Adrenal gland (tissue), 12 donors: ENCODE data around the gene DPP6. TPM values are rescaled to one million over a fixed set of nuclear protein-coding genes. Genes with fewer than 3 reads are reported as not detected.
A peak's percentile ranks its signal among the peaks of the same experiment; 100 is the strongest.

Experiments
- DNase-seq, 7 donors: peaks; one replicate each; pipeline ENCODE4 v3.0.0-alpha.2; 2019 to 2020
- H3K27ac ChIP-seq, 5 donors: fragments of 200-600 bp; sonication (generic) in 4 of 5; 1 replicate in 3 of 5; 2 replicates in 2 of 5; pipeline versions ENCODE4 v1.5.1 to v1.8.0; 2016 to 2020; ENCODE audit warnings: mild to moderate bottlenecking in 1 of 5
- H3K27me3 ChIP-seq: fragments of 200-600 bp; 2 replicates; pipeline ENCODE4 v1.8.0; 2021
- H3K36me3 ChIP-seq, 2 donors: fragments of 200-600 bp; replicated peaks in 1 of 2; 1 replicate in 1 of 2; 2 replicates in 1 of 2; pipeline versions ENCODE4 v1.5.1 to v1.8.0; 2018 to 2022
- H3K4me1 ChIP-seq, 2 donors: fragments of 200-600 bp; replicated peaks in 1 of 2; 1 replicate in 1 of 2; 2 replicates in 1 of 2; pipeline versions ENCODE4 v1.5.1 to v1.8.0; 2018 to 2021
- H3K4me3 ChIP-seq, 4 donors: fragments of 200-600 bp; sonication (generic) in 3 of 4; one replicate each; pipeline ENCODE4 v1.5.1; 2016 to 2018
- H3K9me3 ChIP-seq, 3 donors: fragments of 200-600 bp; sonication (generic) in 1 of 3; replicated peaks in 1 of 3; 1 replicate in 2 of 3; 2 replicates in 1 of 3; pipeline versions ENCODE4 v1.5.1 to v1.8.0; 2016 to 2021
- CTCF ChIP-seq, 6 experiments: fragments of 450-650 bp in 4 of 6; fragments of 200-600 bp in 2 of 6; sonication (generic) in 1 of 6; IDR thresholded peaks; 1 replicate in 5 of 6; 2 replicates in 1 of 6; pipeline versions ENCODE4 v1.5.1 to v1.8.0; 2016 to 2021; ENCODE audit warnings: antibody characterized with exemption in 6 of 6, mild to moderate bottlenecking in 2 of 6, moderate library complexity in 1 of 6
- POLR2A ChIP-seq, 2 donors: fragments of 450-650 bp; IDR thresholded peaks; one replicate each; pipeline ENCODE4 v1.6.1; 2017; ENCODE audit warnings: antibody characterized with exemption in 2 of 2, mild to moderate bottlenecking in 2 of 2, moderate library complexity in 1 of 2
- WGBS, 4 donors: extraction: QIAGEN DNeasy Blood & Tissue Kit in 2 of 4; methylation state at CpG; one replicate each; pipeline versions ENCODE4 v1.1.5 to v1.1.7; 2013 to 2017; 5-methylcytosine and 5-hydroxymethylcytosine counted together
- intact Hi-C, 2 donors: fragments of 100-400 bp; cut with DNase I; formaldehyde crosslinking; loops; one replicate each; pipeline versions ENCODE4 v1.14.1 to v1.15.0; 2022 to 2023
- polyA plus RNA-seq, 3 donors: library from polyadenylated mRNA; stranded (reverse); fragments of 200-250 nt in 2 of 3; fragments of 350-450 nt in 1 of 3; fragmentation: Illumina TruSeq in 1 of 3; extraction: RNeasy Lipid Tissue Mini Kit (QIAGEN cat#74804) in 1 of 3; gene quantifications; one replicate each; pipeline ENCODE4 v1.2.3, GENCODE V29; 2013 to 2014
- total RNA-seq, 9 donors: library from RNA; depleted of rRNA in 4 of 9; stranded (reverse); fragments of >200 nt in 4 of 9; fragments of 120-200 nt in 1 of 9; fragmentation: NEBNext Ultra II Directional in 1 of 9; extraction: Animal tissue kit (Norgen Biotek cat#: 25700) in 1 of 9; gene quantifications; one replicate each; pipeline versions ENCODE4 v1.1.0 to v1.2.4, GENCODE V29; 2013 to 2023
- donor health status: healthy with polysubstance abuse.
- donor health status: Bipolar disorder and iron deficiency.
- donor health status: DM: yes; HTN: yes; CAD: no.
- donor health status: DM: no; HTN: no; CAD: no.
- donor health status: DM: no; HTN: no; CAD: no.
- donor health status: DM: yes; HTN: yes; CAD: no.

Gene DPP6
- total and polyA plus RNA-seq, 12 donors, result 0.39 to 13.1 (median 5.1) TPM

DNA sequence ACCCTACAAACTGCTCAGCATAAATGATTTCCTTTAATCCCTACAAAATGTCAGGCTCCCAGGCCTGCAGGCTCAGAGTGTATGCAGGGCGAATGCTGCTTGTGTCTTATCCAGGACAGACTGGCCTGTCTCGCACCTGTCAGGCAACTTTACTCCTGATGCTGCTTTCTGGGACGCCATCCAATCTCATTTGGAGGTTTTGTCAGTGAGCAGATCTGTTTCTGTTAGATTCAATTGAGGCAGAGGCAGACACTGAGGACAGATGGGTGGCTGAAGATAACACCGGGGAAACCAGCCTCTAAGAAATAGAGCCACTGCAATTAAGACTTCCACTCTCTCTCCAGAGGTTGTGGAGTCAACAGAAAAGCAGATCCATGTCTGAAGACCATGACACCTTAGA lies 115.6 kb downstream of the DPP6 start:
- Histone ChIP-seq H3K4me3 (no peak overlapping the region), H3K9me3 (no peaks in the 10 kb centered on the region), H3K27ac (no peak overlapping the region), H3K4me1 (no peaks in the 10 kb centered on the region), H3K27me3 (no peaks in the 10 kb centered on the region), H3K36me3 (no peaks in the 10 kb centered on the region)
- intact Hi-C loops, result no loop called here
- TF ChIP-seq CTCF (IDR thresholded peaks at IDR 0.05) (no peak), POLR2A (IDR thresholded peaks at IDR 0.05) (no peak)
- peak in 1 of 7 donors; percentile 74 for DNase-seq
- 55 to 72% (median 67%) methylated on average over 4 of the region's 4 CpGs for WGBS, 4 donors

GRCh38 chr7:154171422-154171821 lies 119.2 kb downstream of the DPP6 start:
- no peaks in the 10 kb centered on the region for H3K36me3 ChIP-seq
- intact Hi-C loops, result no loop called here
- no peaks in the 10 kb centered on the region for H3K9me3 ChIP-seq
- TF ChIP-seq POLR2A (IDR thresholded peaks at IDR 0.05), result no peak
- H3K27ac ChIP-seq, result no peak overlapping the region
- no peaks in the 10 kb centered on the region for H3K27me3 ChIP-seq
- DNase-seq, result no peak
- H3K4me3 ChIP-seq, result no peak overlapping the region
- no peaks in the 10 kb centered on the region for H3K4me1 ChIP-seq
- WGBS, 4 donors, result 4 to 27% (median 11%) methylated on average over 1 of the region's 1 CpG

- Histone ChIP-seq H3K27me3 (no peaks in the 10 kb centered on the region), H3K9me3 (no peaks in the 10 kb centered on the region), H3K36me3 (no peaks in the 10 kb centered on the region), H3K4me1 (no peaks in the 10 kb centered on the region), H3K4me3 (no peak overlapping the region), H3K27ac (no peak overlapping the region)
- intact Hi-C loops, result no loop called here
- no peak for TF ChIP-seq POLR2A (IDR thresholded peaks at IDR 0.05)
- WGBS, 4 donors, result 62 to 70% (median 66%) methylated on average over 3 of the region's 3 CpGs
- no peak for DNase-seq
These were observed 120.0 kb downstream of the DPP6 start for GRCh38 chr7:154172236-154172635.

DNA sequence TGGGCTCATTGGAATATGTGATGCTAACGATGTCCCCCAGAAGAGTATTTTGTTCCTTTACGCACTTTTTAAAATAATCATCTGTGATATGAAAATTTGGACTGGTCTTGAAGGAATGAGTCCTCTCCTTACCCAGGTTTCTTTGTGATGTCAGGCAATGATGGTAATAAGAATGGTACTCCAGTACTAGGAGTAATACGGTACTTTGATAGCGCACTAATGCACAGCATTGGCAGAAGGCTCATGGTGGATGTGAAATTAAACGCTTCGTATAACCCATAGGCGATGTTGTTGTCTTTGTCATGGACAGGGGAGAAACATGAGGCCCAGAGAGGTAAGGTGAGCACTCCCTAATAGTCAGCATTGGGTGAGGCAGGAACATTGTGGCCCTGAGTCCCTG lies 125.4 kb downstream of the DPP6 start:
- 84 to 86% (median 84%) methylated on average over 7 of the region's 7 CpGs for WGBS, 4 donors
- Histone ChIP-seq H3K27me3 (no peaks in the 10 kb centered on the region), H3K4me3 (no peak overlapping the region), H3K36me3 (no peaks in the 10 kb centered on the region), H3K9me3 (no peaks in the 10 kb centered on the region), H3K4me1 (no peaks in the 10 kb centered on the region), H3K27ac (no peak overlapping the region)
- DNase-seq, result no peak
- TF ChIP-seq POLR2A (IDR thresholded peaks at IDR 0.05) (no peak), CTCF (IDR thresholded peaks at IDR 0.05) (no peak)
- intact Hi-C loops, result no loop called here

DNA sequence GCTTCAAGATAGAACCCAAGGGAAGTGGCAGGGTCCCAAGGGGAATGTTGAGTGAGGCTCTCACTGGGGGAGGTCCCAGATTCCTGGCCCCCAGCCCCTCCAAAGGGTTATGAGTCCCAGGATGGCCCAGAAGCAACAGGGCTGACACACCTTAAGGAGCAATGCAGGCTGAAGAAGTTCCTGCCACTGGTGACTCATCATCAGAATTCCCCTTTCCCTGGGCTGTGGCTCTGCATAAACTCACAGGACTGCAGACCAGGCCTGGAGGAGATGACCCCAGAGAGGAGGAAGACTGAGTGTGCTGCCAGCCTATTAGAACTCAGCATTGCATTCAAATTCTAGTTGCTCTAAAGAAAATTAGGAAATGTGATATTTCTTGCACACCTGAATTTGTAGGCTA lies 126.7 kb downstream of the DPP6 start:
- Histone ChIP-seq H3K27ac (no peak overlapping the region), H3K36me3 (no peaks in the 10 kb centered on the region), H3K4me1 (no peaks in the 10 kb centered on the region), H3K9me3 (no peaks in the 10 kb centered on the region), H3K27me3 (no peaks in the 10 kb centered on the region), H3K4me3 (no peak overlapping the region)
- TF ChIP-seq CTCF (IDR thresholded peaks at IDR 0.05) (no peak), POLR2A (IDR thresholded peaks at IDR 0.05) (no peak)
- DNase-seq, result no peak
- intact Hi-C loops, result no loop called here
